Measurements from ENCODE around the gene MTOR.
A peak's percentile ranks its signal among the peaks of the same experiment; 100 is the strongest.

MTOR gene

DNA sequence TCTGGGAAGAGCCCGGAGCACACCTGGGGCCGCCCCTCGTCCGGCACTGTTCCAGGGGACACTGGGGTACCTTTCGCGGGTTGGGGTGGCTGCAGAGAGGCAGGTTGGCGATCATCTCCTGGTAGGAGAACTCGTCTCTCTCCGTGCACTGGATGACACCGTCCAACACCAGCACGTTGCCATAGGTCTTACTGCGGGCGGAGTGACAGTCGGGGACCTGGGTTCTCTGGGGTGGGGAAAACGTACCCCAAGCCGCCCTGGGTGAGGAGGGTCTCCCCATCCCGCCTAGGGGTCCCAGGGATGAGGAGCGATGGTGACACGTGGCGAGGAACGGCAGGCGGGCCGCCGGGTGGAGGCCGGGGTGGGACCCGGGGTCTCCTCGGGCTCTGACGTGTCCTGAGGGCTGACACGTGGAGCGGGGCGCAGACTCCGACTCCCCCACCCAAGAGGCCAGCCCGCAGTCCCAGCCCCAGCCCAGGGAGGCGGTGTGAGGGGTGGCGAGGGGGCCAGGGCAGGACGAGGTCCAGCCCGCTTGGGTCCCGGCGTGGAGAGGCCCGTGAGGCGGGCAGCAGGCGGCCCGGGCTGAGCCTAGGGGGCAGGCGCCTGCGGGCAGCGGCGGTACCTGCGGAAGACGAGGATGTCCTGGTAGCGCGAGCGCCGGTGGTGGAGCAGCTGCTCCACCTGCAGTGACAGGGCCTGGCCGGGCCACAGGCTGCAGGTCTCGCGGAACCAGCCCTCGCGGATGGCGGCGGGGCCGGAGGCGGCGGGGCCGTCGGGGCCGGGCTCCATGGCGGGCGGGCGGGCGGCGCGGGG is 203.0 kb downstream of the MTOR start:
- DNase-seq: peak; percentile 42

DNA sequence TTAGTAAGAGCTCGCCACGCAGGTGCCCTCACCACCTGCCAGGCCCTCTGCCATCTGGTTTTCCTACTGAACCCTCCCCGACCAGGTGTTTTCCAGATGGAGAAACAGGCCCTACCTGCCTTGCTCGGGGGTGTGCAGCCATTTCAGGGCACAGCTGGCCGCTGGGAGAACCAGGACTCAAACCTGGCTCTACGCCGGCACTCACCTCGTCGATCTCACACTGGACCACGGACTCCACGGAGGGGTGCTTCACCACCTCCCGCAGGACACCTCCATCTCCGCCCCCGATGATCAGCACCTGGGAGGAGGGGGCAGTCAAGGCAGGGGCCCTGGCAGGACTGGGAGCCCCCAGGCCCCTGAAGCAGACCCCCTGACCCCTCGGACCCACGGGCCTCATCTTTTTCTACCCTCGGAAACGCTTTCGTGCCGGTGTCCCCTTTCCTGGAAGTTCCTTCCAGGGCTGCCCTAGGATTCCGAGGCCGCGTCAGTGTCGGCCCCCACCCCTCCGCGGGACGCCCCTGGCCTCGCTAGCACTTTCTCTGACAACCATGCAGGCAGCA is 203.7 kb downstream of the MTOR start:
- DNase-seq: no peak

DNA sequence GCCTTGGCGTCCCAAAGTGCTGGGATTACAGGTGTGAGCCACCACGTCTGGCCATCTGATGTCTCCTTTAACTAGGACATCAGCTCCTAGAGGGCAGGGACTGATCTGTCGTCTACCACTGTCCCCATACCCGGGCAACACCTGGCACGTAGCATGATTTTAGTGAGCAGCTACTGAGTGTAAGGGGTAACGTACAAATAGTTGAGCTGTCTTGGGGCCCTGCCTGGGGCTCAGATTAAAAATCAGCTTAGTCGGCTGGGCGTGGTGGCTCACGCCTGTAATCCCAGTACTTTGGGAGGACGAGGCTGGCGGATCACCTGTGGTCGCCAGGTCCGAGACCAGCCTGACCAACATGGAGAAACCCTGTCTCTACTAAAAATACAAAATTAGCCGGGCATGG is 204.3 kb downstream of the MTOR start:
- DNase-seq: no peak

GRCh38 chr1:11057477-11057876 is 204.9 kb downstream of the MTOR start:
- no peak for DNase-seq
